Measurements from ENCODE around the gene GLMN. TPM values are rescaled to one million over a fixed set of nuclear protein-coding genes. Genes with fewer than 3 reads are reported as not detected.

Gene GLMN
- total RNA-seq, 4 donors from 2014 or later: 15.2 to 18.8 (median 17.0) TPM

DNA sequence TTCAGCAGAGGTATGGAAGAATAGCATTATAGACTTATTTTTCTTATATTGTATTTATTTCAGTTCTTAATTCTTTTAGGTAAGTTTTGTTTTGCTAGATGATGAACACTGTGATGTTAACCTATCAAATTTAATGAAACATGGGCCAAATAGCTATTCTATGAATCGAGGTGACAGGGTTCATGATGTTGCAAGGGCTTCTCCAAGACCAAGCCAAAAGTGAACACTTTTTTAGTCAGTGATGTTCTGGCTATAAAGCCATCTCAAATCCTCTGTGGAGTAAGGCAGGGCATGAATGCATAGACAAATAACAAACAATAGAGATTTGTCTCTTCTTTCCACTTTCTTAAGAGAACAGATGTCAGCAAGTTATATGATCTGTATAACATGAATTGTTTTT is 54.4 kb downstream of the GLMN start:
- WGBS, 2 donors: 90 to 98% methylated on average over 1 of the region's 1 CpG
- no peaks in the 10 kb centered on the region for H3K27me3 ChIP-seq
- H3K27ac ChIP-seq: no peak overlapping the region
- DNase-seq: no peak
- TF ChIP-seq, protein P1, sequence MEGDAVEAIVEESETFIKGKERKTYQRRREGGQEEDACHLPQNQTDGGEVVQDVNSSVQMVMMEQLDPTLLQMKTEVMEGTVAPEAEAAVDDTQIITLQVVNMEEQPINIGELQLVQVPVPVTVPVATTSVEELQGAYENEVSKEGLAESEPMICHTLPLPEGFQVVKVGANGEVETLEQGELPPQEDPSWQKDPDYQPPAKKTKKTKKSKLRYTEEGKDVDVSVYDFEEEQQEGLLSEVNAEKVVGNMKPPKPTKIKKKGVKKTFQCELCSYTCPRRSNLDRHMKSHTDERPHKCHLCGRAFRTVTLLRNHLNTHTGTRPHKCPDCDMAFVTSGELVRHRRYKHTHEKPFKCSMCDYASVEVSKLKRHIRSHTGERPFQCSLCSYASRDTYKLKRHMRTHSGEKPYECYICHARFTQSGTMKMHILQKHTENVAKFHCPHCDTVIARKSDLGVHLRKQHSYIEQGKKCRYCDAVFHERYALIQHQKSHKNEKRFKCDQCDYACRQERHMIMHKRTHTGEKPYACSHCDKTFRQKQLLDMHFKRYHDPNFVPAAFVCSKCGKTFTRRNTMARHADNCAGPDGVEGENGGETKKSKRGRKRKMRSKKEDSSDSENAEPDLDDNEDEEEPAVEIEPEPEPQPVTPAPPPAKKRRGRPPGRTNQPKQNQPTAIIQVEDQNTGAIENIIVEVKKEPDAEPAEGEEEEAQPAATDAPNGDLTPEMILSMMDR (IDR thresholded peaks at IDR 0.05): no peak
- no peak for TF ChIP-seq POLR2A (IDR thresholded peaks at IDR 0.05)
- peaks cover 0 to 14% of the 10 kb centered on the region in 2 donors for H3K36me3 ChIP-seq
- H3K4me3 ChIP-seq (replicated peaks in 1 of 3): no peak overlapping the region
- H3K9me3 ChIP-seq: no peaks in the 10 kb centered on the region
- intact Hi-C loops (cut with DNase I): no loop called here
- H3K4me1 ChIP-seq: no peaks in the 10 kb centered on the region

DNA sequence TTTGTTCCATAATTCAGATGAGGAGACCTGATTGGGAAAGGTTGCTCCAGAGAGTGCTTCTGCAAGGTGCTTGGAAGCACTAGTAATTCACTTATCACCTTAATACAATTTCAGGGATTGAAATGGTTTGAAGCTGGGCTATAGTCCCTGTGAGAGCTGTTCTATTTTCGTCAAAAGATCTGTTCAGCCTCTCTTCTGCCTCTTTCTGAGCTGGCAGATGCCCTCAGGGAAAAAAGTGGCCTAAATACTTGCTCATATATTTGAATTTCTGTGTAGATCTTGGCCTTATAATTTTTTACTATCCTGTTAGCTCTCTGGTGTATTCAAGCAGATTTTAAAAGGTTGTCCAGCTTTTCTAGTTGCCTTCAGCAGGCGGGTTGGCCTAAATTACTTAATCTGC is 58.8 kb downstream of the GLMN start:
- Histone ChIP-seq H3K27ac (no peak overlapping the region), H3K27me3 (no peaks in the 10 kb centered on the region), H3K4me3 (replicated peaks in 1 of 3) (no peak overlapping the region), H3K9me3 (no peaks in the 10 kb centered on the region), H3K4me1 (no peaks in the 10 kb centered on the region), H3K36me3 (no peaks in the 10 kb centered on the region)
- no peak for DNase-seq
- intact Hi-C loops (cut with DNase I): no loop called here
- TF ChIP-seq, protein P1 (IDR thresholded peaks at IDR 0.05): no peak
- no peak for TF ChIP-seq POLR2A (IDR thresholded peaks at IDR 0.05)
- WGBS, 2 donors: 76 to 89% methylated on average over 2 of the region's 2 CpGs

DNA sequence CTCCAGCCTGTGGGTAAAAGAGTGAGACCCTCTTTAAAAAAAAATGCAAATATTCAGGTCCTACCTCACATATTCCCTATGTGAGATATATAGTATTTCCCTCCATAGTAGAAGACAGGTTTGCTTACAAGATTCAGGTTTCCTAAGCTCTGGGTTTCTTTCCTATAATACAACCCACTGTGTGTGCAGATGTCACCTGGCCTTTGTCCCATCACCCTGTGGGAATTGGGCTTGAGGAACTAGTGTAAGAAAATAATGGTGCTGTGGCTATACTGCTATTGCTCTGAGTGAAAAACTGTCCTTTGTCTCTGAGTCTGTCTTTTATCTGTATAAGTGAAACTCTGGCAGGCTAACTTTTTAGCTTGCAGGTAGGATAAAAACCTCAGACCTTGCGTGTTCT is 68.1 kb downstream of the GLMN start:
- intact Hi-C loops (cut with DNase I): no loop called here
- Histone ChIP-seq H3K4me1 (no peaks in the 10 kb centered on the region), H3K4me3 (replicated peaks in 1 of 3) (no peak overlapping the region), H3K9me3 (no peaks in the 10 kb centered on the region), H3K27ac (no peak overlapping the region), H3K36me3 (no peaks in the 10 kb centered on the region), H3K27me3 (no peaks in the 10 kb centered on the region)
- 82 to 95% methylated on average over 1 of the region's 1 CpG for WGBS, 2 donors
- TF ChIP-seq POLR2A (IDR thresholded peaks at IDR 0.05): no peak
- TF ChIP-seq, protein P1 (IDR thresholded peaks at IDR 0.05): no peak
- DNase-seq: no peak

DNA sequence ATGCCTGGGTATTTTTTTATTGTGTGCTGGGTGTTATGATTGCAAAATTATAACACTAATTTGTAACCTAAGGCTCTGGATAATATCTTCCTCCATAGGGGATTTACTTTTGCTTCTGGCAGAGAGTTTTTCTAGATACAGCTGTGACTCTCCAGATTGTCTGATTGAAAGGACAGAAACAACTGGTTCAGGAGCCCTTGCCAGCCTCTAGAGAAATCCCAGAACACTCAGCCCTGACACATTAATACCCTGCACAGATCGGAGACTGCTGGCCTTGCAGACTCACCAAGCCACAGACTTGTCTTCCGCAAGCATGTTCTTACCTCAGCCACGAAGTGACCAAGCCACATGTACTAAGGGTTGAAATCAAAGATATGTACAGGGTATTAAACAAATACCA is 70.4 kb downstream of the GLMN start:
- Histone ChIP-seq H3K9me3 (no peaks in the 10 kb centered on the region), H3K4me3 (replicated peaks in 1 of 3) (no peak overlapping the region), H3K36me3 (no peaks in the 10 kb centered on the region), H3K4me1 (no peaks in the 10 kb centered on the region), H3K27ac (no peak overlapping the region), H3K27me3 (no peaks in the 10 kb centered on the region)
- intact Hi-C loops (cut with DNase I): no loop called here
- 85 to 86% methylated on average over 3 of the region's 3 CpGs for WGBS, 2 donors
- no peak for TF ChIP-seq POLR2A (IDR thresholded peaks at IDR 0.05)
- TF ChIP-seq, protein P1 (IDR thresholded peaks at IDR 0.05): no peak
- DNase-seq: no peak

DNA sequence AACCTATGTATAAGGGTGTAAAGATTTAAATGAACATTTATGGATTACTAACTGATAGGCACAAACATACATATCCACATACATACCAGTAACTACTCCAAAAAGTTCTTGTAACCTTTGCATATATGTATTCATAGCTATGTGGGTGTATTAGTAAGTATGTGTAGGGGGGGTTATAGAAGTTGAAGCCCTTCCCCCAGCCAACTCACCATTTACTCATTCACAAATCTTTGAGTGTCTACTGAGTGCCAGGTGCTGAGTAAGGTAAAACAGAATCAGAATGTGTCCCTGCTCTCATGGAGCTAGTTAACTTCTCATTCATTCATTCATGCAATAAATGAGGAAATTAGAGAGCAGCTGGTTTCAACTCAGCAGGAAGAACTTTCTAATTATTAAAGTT is 79.8 kb downstream of the GLMN start:
- Histone ChIP-seq H3K36me3 (no peaks in the 10 kb centered on the region), H3K4me1 (no peaks in the 10 kb centered on the region), H3K9me3 (no peaks in the 10 kb centered on the region), H3K4me3 (replicated peaks in 1 of 3) (no peak overlapping the region), H3K27me3 (no peaks in the 10 kb centered on the region), H3K27ac (no peak overlapping the region)
- intact Hi-C loops (cut with DNase I): no loop called here
- DNase-seq: no peak
- TF ChIP-seq, protein P1 (IDR thresholded peaks at IDR 0.05): no peak
- no peak for TF ChIP-seq POLR2A (IDR thresholded peaks at IDR 0.05)

Data from thyroid gland (tissue), 4 donors.